GM19467 (cell line): ENCODE data around the gene ACSM6.
A peak's percentile ranks its signal among the peaks of the same experiment; 100 is the strongest.
"Not testable (repeated sequence)": the region's sequence is repeated elsewhere in the genome, so short reads cannot be mapped to it uniquely, and the experiment has no call there.

Source experiments
- ATAC-seq: cut with Tn5 transposase; IDR thresholded peaks from one replicate; pipeline ENCODE4 v1.9.1; 2021; ENCODE audit warnings: mild to moderate bottlenecking, moderate library complexity; ENCODE audit not compliant: unreplicated experiment

ACSM6 gene, protein sequence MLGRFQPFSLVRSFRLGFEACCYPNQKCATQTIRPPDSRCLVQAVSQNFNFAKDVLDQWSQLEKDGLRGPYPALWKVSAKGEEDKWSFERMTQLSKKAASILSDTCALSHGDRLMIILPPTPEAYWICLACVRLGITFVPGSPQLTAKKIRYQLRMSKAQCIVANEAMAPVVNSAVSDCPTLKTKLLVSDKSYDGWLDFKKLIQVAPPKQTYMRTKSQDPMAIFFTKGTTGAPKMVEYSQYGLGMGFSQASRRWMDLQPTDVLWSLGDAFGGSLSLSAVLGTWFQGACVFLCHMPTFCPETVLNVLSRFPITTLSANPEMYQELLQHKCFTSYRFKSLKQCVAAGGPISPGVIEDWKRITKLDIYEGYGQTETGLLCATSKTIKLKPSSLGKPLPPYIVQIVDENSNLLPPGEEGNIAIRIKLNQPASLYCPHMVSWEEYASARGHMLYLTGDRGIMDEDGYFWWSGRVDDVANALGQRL

DNA sequence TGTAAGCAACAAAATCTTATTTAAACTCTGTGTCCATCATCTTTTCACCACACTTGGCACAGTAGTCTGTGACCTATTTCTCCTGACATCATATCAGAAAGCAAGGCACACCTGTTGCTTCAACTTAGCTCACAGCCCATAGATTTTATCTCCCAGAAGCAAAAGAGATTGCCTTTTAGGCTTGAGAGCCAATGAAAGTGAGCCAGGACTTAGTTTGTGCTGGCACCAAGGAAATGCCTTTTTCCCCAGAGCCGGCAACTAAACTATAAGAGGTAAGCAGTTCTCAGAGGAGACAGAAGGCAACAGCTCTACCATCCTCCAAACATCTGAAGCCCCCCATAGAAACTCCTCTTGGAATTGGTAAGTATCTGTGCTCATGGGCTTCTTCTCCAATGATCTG, at the start of gene ACSM6:
ACSM6 (plus strand) TSS at position 295 of the 400 bp plus-strand sequence. CDS start 248 bp downstream, outside the sequence.
- no peak for ATAC-seq

DNA sequence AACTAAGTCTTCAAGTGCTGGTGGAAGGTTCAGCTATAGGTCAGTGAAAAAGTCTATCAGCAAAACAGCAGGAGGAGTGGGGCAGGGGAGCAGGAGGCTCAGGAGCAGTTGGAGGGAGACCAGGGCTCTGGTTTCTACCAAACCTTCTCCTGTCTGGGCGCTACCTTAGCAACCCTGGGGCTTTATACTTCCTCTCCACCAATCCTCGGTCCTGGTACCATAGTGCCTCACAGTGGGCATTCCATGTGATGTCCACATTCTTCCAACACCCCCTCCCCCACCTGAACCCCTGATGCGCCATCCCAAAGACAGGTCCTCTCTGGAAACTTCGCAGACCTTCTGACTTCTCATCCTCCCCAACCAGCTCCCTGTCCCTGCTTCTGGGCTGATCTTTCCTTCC, 25.3 kb upstream of the ACSM6 start:
- no peak for ATAC-seq

DNA sequence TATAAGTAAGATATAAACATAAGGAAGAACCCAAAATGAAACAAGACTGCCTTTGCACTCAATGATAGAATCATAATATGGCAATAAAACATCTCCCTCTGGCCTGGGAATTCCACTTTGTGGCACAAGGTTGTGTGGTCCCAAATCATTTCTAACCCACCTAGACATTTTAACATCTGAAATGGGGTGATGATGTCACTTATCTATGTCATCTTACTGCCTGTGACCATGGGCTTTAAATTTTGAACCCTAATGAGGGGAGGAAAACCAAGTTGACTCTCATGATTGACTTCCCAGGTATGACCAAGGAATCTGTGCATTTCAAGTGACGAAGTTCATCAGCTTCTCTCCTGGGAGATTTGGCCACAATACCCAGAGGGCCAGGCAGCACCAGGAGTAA, 24.5 kb upstream of the ACSM6 start:
- no peak for ATAC-seq

DNA sequence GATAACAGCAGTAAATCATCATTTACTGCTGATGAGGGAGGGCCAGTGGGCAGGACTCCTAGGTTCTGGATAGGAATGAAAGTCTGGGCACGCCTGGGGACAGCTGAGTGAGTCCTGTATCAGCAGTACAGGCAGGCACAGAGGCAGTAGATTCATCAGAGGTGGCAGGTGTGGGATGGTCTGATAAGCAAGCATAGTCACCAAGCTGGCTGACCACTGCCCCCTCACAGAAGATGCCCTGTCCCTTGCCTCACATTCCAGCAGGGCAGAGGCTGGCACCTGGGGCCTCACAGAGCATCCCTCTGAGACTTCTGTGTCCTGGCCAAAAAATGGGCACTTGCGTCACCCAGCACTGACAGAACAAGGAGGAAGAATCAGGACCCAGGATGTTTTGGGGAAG, 23.2 kb upstream of the ACSM6 start:
- no peak for ATAC-seq

DNA sequence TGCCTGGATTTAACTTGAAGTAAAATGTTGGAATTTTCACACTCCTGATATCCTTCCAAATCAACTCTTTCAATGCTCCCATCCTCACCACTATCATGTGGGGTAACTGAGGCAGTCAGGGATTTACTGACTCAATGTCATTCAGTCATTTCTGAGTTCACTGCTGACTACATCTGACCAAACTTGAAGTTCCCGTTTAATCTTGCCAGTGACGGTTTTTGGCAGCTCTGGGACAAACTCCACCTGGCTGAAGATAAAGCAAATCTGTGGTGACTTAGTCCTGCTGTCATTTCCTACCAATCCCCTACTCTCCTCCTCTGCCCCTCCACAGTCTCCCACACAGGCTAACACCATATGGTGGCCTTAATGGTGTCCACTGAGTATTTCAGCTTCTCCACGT, 22.7 kb upstream of the ACSM6 start:
- ATAC-seq: no peak

DNA sequence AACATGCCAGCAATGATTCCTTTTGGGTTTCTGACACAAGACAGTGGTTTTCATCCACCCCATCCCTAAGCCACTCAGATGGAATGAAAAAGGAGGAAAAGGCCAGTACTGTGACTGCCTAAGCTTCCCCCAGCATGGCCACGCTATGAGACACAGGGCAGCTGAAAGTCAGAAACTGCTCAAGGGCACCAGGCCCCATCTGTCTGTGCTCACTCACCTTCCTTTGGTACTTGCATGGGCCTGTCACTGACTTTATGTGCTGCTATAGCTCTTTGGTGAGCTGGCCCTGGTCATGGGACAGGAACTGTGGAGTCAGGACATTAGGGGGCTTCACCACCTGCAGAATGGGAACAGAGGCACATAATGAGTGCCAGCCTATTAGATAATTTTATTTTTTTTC, 21.2 kb upstream of the ACSM6 start:
- ATAC-seq: no peak

DNA sequence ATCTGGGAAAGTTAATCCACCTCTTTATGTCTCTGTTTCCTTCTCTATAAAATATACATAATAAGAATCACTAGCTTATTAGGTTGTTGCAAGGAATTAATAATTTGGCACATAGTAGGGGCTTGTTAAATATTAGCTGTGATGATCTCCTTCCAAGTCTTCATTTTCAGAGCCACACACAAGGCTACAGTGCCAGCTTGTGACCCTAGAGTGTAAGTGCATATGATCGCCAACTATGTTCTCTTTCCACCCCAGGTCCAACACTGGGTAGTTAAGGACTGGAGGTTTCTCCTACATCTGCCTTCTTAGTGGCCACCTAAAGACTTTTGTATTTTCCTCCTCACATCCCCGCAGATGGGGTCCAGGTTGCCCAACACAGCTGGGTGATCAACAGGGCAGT, 17.9 kb upstream of the ACSM6 start:
- ATAC-seq: no peak

DNA sequence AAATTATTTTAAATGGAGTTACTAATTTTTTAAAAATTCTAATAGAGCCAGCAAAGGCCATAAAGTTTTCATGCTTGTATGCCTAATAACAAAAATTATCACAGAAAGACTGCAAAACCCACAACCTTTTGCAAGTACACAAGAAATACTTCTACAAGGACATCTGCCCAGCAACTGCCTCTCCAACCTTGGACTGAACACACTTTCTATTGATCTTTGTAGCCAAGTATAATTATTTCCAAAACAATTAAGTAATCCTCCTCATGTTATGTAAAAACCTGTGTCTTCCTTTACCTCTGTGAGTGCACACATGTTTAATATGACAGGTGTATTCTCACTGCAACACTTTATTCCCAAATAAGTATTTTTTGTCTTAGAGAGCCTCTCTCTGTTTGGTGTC, 16.6 kb upstream of the ACSM6 start:
- ATAC-seq: no peak

DNA sequence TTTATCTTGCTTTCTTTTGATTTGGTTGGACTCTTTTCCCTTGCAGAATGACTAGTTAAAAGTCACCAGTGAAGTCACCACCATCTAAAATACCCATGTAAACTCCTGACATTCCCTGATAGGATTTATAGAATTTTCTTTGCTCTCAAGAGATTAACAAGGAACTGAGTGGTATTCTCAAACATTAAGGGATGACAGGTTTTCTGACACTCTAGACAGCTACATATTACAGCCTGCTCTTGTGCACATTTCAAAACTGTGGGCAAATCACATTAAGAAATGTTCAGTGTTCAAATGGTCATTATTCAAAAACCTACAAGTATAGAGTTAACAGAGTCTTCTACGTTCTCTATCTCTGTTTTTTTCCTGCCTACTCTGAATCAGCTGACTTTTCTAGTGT, 15.8 kb upstream of the ACSM6 start:
- ATAC-seq: no peak

DNA sequence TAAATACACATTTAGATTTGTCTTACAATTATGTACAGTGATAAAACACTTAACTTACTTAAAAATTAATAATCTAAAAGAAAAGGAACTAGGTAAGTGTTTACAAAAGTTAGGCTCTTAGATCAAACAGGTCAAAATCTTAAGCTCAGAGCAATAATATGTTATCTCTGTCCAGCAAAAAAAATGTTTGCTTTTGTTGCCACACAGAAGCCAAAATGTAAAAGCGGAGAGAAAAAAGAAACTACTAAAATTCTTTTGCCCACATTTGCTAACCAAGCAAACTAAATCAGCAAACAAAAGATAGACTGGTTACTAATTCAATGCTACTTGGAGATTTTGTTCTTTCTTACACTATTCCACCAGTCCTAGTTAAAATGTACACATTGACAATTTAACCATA, 15.2 kb upstream of the ACSM6 start:
- no peak for ATAC-seq

DNA sequence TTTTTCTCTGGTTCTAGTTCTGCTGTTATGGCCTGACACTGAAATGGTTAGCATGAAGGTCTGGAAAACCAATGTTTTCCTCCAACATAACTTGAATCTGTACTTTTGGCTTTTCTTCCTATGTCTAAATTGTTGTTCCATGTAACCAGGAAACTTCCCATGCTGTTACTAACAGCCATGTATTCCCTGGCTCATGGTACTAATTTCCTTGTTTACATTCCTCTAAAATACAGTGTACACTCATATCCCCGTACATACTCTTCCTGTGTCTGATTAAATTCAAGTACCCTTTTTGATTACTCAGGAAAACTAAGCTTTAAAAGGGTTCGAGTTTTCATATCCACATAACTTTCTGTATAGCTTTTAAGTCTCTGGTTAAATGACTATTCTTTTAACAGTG, 12.3 kb upstream of the ACSM6 start:
- no peak for ATAC-seq

DNA sequence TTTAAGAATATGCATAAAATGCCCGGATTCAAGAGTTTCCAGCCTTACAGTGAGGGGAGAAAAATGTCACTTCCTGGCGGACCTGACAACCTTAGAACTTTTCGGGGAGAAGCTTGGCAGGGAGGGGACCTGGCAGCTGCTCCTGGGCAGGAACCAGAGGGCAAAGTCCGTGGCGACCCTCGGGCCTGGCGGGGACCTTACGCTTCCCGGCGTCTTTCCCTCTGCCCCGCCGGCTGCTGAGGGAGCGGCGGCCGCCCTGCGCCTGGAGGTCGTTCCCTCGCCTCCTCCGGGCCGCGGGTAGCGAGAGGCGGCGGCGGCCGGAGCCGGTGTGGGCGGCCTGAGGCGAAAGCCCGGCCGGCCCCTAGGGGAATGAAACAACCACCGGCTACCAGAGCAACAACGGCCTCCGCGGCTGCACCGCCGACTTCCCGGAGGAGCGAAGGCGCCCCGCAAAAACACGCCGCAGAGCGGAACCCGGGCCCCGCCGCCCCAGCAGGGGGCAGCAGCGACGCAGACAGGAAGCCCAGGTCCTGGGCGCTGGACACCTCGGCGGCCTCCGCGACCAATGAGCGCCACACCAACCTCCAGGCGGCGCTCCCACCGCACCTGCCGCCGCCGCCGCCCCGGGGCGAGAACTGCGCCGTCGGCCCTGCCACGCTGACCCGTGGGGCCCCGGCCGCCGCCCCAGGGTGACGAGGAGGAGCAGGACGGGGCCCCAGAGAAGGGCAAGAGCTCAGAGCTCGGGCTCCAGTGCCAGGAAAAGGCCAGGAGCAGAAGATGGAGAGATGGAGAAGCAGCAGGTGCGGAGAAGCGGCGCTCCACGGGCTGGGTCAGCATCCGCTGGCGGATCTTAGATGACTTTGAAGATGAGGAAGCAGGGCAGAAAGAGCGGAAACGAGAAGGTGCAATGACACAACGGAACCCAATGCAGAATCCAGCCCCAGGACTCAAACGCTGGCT, 10.5 kb upstream of the ACSM6 start:
- peak; percentile 97 for ATAC-seq

DNA sequence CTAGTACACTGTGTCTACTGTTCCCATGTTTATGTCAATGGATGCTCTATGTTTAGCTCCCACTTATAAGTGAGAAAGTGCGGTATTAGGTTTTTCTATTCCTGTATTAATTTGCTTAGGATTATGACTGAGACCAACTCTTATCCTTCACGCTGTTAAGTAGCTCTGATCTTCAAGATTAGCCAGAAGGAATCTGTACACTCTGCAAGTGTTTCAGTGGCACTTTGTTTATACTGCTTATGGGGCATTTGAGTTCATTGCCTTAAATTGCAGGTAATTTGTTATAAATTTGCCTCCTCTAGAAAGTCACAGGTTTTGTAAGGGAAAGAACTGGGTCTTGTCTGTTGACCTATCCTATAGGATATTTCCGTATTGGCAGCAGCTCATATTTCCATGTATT, 6.4 kb upstream of the ACSM6 start:
- ATAC-seq: no peak

DNA sequence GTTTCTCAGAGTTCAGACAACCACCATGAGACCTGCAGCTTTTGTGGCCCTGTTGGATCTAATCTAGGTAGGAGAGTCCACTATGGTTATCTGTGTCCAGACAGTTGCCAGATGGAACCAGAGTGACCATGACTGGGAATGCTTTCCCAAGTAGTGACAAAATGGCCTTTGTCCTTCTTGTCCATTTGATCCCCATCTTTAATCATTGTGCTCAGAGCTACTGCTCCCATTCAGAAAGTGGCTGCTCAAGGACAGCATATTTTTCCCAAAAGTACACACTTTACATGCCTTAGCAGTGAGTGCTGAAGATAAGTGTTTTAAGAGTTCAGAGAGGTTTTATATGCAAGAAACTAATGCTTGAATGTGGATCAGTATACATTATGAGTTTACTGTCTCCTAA, 5.4 kb upstream of the ACSM6 start:
- ATAC-seq: no peak

DNA sequence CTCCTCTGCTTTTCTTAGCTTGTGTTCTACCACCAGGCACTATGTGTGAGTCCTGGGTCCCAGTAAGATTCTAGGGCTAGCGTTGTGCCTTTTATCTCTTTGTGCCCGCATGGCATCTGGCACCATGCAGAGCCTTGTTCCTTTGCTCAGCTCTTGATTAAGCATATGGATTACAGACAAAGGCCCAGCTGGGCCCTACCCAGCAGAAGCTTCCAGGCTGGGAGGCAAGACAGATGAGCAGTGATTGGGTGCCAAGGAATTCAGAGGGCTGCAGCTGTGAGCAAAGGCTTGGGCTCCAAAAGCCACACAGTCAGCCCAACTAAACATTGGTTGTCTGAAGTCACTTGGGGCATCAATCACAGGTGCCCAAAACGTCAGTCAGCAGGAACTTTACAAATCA, 2.0 kb downstream of the ACSM6 start:
- ATAC-seq: no peak

DNA sequence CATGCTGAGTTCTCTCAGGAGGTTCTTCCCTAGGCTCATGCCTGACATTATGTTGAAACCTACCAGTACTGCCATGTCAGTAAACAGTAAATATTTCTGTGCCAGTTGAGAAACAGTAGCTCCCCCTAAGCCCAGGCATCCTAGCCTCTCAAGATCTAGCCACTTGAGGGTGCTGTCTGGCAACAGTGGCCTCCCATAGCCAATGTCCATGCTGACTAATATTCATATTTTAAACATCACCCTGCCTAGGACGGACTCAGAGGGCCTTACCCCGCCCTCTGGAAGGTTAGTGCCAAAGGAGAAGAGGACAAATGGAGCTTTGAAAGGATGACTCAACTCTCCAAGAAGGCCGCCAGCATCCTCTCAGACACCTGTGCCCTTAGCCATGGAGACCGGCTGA, 7.7 kb downstream of the ACSM6 start:
- no peak for ATAC-seq

DNA sequence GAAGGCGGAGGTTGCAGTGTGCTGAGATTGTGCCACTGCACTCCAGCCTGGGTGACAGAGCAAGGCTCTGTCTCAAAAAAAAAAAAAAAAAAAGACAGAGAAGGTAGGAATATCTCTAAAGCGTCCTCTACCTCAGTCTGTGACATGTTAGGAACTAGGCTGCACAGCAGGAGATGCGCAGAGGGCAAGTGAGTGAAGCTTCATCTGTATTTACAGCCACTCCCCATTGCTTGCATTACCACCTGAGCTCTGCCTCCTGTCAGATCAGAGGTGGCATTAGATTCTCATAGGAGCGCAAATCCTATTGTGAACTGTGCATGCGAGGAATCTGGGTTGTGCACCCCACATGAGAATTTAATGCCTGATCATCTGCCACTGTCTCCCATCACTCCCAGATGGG, 8.8 kb downstream of the ACSM6 start:
- not testable (repeated sequence) for ATAC-seq

DNA sequence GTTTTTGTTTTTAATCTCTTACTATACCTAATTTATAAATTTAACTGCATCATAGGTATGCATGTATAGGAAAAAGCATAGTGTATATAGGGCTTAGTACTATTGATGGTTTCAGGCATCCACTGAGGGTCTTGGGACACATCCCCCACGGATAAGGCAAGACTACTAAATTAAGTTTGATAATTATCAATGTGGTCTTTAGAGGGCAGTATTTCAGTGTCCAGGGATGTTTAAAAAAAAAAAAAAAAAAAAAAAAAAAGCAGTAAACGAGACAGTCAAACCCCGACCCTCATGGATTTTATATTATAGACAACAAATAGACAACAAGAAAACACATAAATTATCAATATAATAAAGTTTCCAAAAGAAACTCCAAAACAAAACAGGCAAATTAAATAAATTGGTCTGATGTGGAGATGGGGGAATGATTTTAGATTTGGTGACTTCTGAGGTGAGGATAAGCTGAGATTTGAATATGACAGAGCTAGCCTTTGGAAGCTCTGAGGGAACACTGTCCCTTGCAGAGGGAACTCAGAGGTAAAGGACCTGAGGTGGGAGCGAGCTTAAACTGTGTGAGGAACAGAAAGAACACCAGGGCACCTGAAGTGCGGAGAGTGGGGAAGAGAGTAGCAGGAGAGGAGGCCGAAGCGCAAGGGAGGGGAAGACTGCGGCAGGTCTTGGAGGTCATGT, 14.8 kb downstream of the ACSM6 start:
- no peak for ATAC-seq

DNA sequence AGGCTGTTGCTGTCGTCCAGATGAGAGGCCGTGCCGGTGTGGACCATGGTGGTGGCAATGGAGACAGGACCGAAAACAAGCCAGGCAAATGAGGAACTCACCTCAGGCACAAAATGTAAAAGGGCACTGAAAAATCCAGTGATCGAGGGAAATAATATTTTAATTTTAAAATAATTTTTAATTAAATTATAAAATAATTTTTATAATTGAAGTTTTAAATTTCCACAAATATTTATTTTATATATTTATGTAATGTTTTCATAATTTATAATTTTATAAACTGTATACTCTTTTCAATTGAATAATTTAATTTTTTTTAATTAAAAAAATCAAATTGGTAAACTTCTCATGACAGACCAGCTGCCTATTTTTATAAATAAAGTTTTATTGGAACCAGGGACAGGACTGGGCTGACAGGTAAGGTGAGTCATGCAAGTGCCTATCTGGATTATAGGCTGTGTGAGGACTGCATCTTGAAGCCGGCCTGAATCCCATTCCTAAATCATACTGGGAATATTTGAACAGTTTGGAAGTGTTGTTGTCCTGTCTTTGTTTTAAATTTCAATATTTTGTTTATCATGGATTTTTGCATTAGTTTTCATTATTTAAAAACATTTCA, 15.6 kb downstream of the ACSM6 start:
- ATAC-seq: no peak

DNA sequence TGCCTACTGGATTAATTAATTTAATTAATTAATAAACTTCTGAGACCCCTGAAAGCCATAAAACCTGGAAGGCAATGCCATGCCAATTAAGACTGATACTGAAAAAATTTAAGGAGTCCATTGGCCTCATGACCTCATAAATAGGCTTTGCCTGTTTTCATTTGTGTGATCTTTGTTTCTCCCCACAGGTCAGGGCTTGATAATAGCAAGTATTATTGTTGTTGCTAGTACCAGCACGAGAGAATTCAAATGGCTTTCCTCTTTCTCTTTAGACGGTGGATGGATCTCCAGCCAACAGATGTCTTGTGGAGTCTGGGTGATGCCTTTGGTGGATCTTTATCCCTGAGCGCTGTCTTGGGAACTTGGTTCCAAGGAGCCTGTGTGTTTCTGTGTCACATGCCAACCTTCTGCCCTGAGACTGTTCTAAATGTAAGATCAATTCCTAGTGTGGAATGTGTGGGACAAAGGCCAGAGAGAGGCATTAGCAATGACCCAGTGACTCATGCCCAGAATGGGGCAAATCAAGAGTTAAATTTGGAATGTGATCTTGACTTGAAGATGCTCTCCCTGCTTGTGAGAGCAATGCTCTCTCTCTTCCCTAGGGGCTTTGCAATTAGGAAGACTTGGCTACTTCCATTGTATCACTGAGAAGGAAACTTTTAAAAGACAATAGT, 17.7 kb downstream of the ACSM6 start:
- ATAC-seq: no peak
